Measurements from ENCODE around the gene CPB2. TPM values are rescaled to one million over a fixed set of nuclear protein-coding genes. Genes with fewer than 3 reads are reported as not detected.

CPB2 gene
- total and polyA plus RNA-seq, 4 donors: 175 to 997 (median 504) TPM

GRCh38 chr13:46006688-46007452 lies 98.0 kb downstream of the CPB2 start:
- 92% methylated on average over 6 of the region's 6 CpGs for WGBS
- TF ChIP-seq, protein P1, sequence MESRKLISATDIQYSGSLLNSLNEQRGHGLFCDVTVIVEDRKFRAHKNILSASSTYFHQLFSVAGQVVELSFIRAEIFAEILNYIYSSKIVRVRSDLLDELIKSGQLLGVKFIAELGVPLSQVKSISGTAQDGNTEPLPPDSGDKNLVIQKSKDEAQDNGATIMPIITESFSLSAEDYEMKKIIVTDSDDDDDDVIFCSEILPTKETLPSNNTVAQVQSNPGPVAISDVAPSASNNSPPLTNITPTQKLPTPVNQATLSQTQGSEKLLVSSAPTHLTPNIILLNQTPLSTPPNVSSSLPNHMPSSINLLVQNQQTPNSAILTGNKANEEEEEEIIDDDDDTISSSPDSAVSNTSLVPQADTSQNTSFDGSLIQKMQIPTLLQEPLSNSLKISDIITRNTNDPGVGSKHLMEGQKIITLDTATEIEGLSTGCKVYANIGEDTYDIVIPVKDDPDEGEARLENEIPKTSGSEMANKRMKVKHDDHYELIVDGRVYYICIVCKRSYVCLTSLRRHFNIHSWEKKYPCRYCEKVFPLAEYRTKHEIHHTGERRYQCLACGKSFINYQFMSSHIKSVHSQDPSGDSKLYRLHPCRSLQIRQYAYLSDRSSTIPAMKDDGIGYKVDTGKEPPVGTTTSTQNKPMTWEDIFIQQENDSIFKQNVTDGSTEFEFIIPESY (IDR thresholded peaks at IDR 0.05): no peak
- TF ChIP-seq TAF1 (conservative IDR thresholded peaks at IDR 0.05) (no peak), RAD21 (IDR thresholded peaks at IDR 0.05) (no peak), GABPA (IDR thresholded peaks at IDR 0.05 in 1 of 2, conservative IDR thresholded peaks at IDR 0.05 in 1 of 2) (no peak), REST (IDR thresholded peaks at IDR 0.05) (no peak)
- TF ChIP-seq, protein P2, sequence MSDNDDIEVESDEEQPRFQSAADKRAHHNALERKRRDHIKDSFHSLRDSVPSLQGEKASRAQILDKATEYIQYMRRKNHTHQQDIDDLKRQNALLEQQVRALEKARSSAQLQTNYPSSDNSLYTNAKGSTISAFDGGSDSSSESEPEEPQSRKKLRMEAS (IDR thresholded peaks at IDR 0.05): no peak
- H3K36me3 ChIP-seq (ENCODE audit: control insufficient read depth in 4 of 4, insufficient read depth in 3 of 4, low read depth in 1 of 4, low read length in 3 of 4): peaks cover 2 to 63% (median 53%) of the 10 kb centered on the region in 4 donors

DNA sequence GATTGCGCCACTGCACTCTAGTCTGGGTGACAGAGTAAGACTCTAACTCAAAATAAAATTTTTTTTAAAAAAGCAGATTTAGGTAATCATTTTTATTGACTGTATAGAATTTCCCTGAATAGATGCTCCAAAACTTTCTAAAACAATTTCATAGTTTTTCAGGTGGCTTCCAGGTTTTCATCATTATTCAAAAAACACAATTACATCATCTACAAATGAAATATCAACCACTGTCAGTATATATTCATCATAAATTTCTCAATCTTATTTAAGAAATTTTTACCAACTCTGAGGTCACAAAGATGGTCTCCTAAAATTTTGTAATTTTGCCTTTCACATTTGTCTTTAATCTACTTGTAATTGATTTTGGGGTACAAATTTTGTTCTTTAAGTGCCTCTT lies 100.3 kb downstream of the CPB2 start:
- DNase-seq (ENCODE audit: low spot score): no peak
- Histone ChIP-seq H3K4me3 (ENCODE audit: low read depth in 1 of 3, low read length in 3 of 3) (no peak overlapping the region), H3K4me1 (ENCODE audit: control insufficient read depth in 4 of 4, insufficient read depth in 4 of 4, low read length in 3 of 4) (no peaks in the 10 kb centered on the region), H3K9ac (ENCODE audit: low read depth in 1 of 2, low read length in 2 of 2) (no peak overlapping the region), H3K27me3 (ENCODE audit: control insufficient read depth in 4 of 4, insufficient read depth in 4 of 4, low read length in 3 of 4) (no peaks in the 10 kb centered on the region), H3K36me3 (ENCODE audit: control insufficient read depth in 4 of 4, insufficient read depth in 3 of 4, low read depth in 1 of 4, low read length in 3 of 4) (peaks cover 3 to 68% (median 53%) of the 10 kb centered on the region in 4 donors), H3K9me3 (ENCODE audit: control insufficient read depth in 4 of 4, low read length in 3 of 4) (no peaks in the 10 kb centered on the region), H3K27ac (ENCODE audit: low read depth in 1 of 2, low read length in 2 of 2) (no peak overlapping the region)
- TF ChIP-seq RAD21 (IDR thresholded peaks at IDR 0.05) (no peak), YY1 (IDR thresholded peaks at IDR 0.05) (no peak), HNF4A (conservative IDR thresholded peaks at IDR 0.05) (no peak), REST (IDR thresholded peaks at IDR 0.05) (no peak), GABPA (IDR thresholded peaks at IDR 0.05 in 1 of 2, conservative IDR thresholded peaks at IDR 0.05 in 1 of 2) (no peak), SP1 (IDR thresholded peaks at IDR 0.05) (no peak), FOXA1 (IDR thresholded peaks at IDR 0.05) (no peak), CTCF (IDR thresholded peaks at IDR 0.05; ENCODE audit: low read depth, low read length, missing input control) (no peak), JUND (IDR thresholded peaks at IDR 0.05) (no peak)
- TF ChIP-seq, protein P2 (IDR thresholded peaks at IDR 0.05): no peak
- WGBS: 97% methylated on average over 1 of the region's 1 CpG

More at GRCh38 chr13:46006688-46007452, 98.0 kb downstream of the CPB2 start:
- H3K9ac ChIP-seq (ENCODE audit: low read depth in 1 of 2, low read length in 2 of 2): no peak overlapping the region
- no peaks in the 10 kb centered on the region for H3K9me3 ChIP-seq (ENCODE audit: control insufficient read depth in 4 of 4, low read length in 3 of 4)
- no peaks in the 10 kb centered on the region for H3K27me3 ChIP-seq (ENCODE audit: control insufficient read depth in 4 of 4, insufficient read depth in 4 of 4, low read length in 3 of 4)
- H3K4me3 ChIP-seq (ENCODE audit: low read depth in 1 of 3, low read length in 3 of 3): no peak overlapping the region
- no peaks in the 10 kb centered on the region for H3K4me1 ChIP-seq (ENCODE audit: control insufficient read depth in 4 of 4, insufficient read depth in 4 of 4, low read length in 3 of 4)
- DNase-seq (ENCODE audit: low spot score): no peak
- H3K27ac ChIP-seq (ENCODE audit: low read depth in 1 of 2, low read length in 2 of 2): no peak overlapping the region

All from liver (tissue), 9 donors.